ENCODE data around the gene TRPM8.
A peak's percentile ranks its signal among the peaks of the same experiment; 100 is the strongest.
"Not testable (repeated sequence)": the region's sequence is repeated elsewhere in the genome, so short reads cannot be mapped to it uniquely, and the experiment has no call there.

TRPM8 gene

GRCh38 chr2:233917116-233917515 is at the start of gene TRPM8:
TRPM8 (plus strand) TSS chr2:233917373; CDS start chr2:233926538, 9,165 bp downstream.
- DNase-seq (ENCODE audit: low read depth, low spot score), result no peak

DNA sequence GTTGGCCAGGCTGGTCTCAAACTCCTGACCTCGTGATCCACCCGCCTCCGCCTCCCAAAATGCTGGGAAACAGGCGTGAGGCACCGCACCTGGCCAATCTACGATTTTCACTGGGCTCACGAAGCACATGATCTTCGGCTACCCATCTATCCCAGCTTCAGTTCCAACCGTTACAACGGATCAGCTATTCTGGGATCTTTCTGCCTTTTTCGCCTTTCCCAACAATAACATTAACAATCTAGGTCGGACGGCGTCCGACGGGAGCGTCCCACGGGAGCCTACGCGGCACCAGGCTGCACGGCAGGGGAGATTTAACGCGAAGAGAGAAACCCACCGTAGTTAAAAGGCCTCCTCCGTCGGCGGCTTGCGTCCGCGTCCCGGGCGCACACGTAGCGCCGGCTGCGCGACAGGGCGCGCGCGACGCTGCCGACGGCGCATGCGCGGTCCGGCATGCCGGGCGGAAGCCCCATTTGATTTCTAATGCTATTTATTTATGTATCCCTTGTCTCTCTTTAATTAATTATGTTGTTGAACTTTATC is 49.1 kb upstream of the TRPM8 start, which contains the start of gene MSL3B:
Gene MSL3B, minus strand, starts transcription at position 394 of the 540 bp plus-strand sequence.
- peak; percentile 78 for DNase-seq (ENCODE audit: low read depth, low spot score)

DNA sequence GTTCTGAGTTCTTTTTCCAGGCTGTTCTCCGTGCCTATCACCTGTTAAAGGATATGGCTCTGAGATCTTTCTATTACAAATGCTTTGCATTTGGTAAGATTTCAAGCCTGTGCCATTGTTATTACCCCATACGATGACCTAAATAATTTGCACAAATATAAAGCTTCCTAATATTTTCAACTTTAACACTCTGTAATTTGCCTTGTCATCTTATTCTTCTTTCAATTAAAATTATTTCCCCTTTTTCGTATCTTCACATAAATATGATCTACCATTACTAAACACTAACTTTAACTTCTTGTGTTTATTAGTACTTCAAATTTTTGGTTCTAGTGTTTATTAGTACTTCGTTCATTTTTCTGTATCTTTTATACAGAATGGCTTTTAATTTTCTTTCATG is 45.7 kb upstream of the TRPM8 start:
- DNase-seq (ENCODE audit: low read depth, low spot score), result no peak

DNA sequence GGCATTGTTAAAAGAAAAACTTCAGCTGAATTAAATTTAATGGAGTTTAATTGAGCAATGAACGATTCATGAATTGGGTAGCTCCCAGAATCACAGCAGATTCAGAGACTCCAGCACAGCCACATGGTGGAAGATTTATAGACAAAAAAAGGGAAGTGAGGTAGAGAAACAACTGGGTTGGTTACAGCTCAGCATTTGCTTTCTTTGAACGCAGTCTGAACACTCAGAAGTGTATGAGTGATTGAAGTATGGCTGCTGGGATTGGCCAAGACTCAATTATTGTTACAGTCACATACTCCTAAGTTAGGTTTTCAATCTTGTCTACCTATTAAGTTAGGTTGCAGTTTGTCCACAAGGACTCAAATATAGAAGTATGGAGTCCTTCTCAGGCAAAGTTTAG is 45.0 kb upstream of the TRPM8 start:
- not testable (repeated sequence) for DNase-seq (ENCODE audit: low read depth, low spot score)

GRCh38 chr2:233882353-233882752 is 34.8 kb upstream of the TRPM8 start:
- DNase-seq (ENCODE audit: low read depth, low spot score), result no peak

GRCh38 chr2:233892793-233893192 is 24.4 kb upstream of the TRPM8 start:
- DNase-seq (ENCODE audit: low read depth, low spot score), result no peak

- not testable (repeated sequence) for DNase-seq (ENCODE audit: low read depth, low spot score)
Measured at GRCh38 chr2:233896253-233896652, 20.9 kb upstream of the TRPM8 start.

DNA sequence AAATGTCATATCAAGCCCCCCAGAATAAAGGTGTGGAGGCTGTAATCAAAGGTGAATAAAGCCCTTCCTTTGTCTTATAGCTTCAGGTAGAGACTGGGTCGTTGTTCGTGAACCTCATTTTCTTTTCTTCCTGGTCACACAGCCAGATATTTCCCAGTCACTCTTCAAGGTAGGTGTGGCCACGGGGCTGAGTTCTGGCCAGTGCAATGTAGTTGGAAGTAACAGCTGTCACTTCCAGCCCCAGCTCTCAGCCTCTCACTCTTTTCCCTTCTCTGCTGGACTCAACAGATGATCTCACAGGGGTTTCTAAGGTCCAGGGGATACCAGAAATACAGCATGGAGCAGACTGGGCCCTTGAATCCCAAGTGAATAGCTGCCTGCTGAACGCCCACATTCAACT is 15.8 kb upstream of the TRPM8 start:
- no peak for DNase-seq (ENCODE audit: low read depth, low spot score)

GRCh38 chr2:233901884-233902283 is 15.3 kb upstream of the TRPM8 start:
- DNase-seq (ENCODE audit: low read depth, low spot score), result no peak

- no peak for DNase-seq (ENCODE audit: low read depth, low spot score)
Measured at GRCh38 chr2:233905945-233906344, 11.2 kb upstream of the TRPM8 start.

GRCh38 chr2:233907627-233908026 is 9.5 kb upstream of the TRPM8 start:
- DNase-seq (ENCODE audit: low read depth, low spot score), result no peak

- DNase-seq (ENCODE audit: low read depth, low spot score), result peak; percentile 79
Measured at GRCh38 chr2:233912691-233913423, 4.3 kb upstream of the TRPM8 start.

DNA sequence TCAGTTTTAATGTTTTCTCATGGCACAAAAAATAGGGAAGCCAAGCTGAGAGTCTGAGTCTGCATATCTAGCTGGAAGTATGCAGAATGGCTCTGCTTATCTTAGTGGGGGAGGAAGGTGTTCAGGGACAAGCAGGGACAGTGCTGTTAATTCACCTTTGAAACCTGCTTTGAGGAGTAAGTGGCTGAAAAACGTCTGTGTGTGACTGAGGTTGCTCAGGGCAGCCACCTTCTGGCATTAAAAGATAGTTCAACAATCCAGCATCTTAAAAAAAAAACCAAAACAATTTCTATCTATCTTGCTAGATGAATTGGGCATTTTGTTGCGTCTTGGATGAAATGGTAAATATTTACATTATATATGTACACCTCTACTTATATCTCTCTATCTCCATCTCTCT is 2.0 kb upstream of the TRPM8 start:
- no peak for DNase-seq (ENCODE audit: low read depth, low spot score)

DNA sequence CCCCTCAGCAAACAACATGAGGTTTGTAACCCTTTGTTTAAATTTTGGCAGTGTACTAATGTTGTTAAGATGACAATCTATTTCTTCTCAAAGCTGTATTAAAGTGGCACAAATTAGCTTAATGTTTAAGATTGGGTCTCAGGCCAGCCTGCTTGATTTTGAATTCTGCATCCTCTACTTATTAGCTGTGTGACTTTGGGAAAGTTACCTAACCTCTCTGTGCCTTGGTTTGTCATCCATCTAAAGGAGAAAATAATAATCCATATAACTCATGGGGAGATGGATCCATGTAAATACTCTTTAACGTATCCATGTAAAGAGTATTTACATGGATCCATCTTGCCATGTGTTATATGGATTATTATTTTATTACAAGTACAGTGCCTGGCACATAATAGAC is 2.1 kb downstream of the TRPM8 start:
- no peak for DNase-seq (ENCODE audit: low read depth, low spot score)

- DNase-seq (ENCODE audit: low read depth, low spot score), result peak; percentile 24
Measured at GRCh38 chr2:233919938-233920337, 2.8 kb downstream of the TRPM8 start.

DNA sequence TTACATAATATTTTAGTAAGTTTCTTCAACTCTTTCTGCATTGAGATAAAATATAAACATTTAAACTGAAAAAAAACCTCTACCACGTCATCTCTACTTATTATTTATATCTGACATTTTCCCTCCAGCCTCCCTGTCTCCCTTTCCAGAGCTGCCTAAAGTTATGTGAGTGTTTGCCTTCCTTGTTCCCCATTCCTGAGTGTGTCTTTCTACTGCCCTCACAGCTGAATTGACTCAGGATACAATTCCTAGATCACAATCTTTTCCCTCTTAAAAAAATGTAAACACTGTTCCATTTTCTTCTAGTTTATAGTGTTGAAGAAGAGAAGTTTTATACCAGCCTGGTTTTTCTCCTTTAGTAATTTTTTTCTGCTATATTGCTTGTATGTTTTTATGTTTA is 5.3 kb downstream of the TRPM8 start:
- DNase-seq (ENCODE audit: low read depth, low spot score), result no peak

GRCh38 chr2:233925402-233925801 is 8.2 kb downstream of the TRPM8 start:
- DNase-seq (ENCODE audit: low read depth, low spot score), result no peak

- DNase-seq (ENCODE audit: low read depth, low spot score), result no peak
Measured at GRCh38 chr2:233926806-233927205, 9.6 kb downstream of the TRPM8 start.

DNA sequence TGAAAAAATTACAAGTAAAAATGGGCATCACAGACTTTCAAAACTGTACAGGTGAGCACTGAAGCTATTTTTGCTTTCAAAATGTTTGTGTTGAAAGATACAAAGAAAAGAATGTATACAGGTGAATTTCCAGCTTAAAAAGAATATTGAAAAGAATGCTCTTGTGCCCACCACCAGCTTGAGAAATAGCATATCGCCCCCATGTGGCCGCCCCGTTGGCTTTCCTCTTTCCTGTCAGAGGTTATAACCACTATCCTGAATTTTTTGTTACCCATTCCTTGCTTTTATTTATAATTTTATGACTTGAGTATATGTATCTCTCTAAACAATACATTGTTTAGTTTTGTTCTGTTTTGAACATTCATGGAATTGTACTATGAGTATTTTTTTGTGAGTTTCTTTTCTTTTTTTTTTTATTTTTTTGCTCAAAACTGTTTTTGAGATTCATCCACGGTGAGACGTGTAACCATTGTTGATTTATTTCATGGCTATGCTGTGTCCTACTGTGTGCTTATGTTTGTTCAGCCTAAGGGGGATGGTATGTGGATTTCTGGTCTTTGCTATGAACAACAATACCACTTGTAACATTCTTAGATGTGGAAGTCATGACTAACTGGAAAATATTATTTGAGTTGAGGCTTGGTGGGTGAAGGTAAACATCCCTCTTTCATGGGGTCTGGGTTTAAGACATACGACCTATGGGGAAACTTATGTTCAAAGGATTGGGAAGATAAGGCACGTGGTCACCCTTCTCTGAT is 11.6 kb downstream of the TRPM8 start:
- peak; percentile 44 for DNase-seq (ENCODE audit: low read depth, low spot score)

DNA sequence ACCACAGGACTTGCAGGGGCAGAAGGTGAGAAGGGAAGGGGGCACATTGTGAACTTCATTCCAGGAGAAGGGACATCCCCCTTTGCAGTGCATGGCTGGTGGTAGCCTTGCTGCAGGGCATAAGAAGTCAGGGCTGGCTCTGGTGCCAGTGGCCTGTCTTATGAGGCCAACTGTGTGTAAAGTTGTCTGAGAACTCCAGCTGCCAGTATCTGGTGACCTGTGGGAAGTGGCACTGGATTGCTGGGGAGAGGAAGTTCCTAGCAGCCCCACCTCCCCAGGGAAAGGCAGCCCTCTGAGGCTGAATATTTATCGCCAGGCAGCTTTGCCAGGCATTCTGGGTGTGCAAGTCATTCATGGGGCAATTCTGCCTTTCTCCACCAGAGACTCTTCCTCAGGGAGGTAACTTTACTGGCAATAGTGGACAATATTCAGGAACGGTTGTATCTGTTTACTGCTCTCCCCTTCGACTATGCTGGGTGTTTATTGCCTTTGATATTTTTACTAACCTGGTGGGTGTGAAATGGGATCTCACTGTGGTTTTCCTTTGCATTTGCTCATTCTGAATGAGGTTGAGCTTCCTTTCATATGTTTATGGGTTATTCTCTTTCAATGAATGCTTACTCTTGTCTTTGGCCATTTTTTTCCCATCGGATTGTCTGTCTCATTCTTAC is 12.3 kb downstream of the TRPM8 start:
- DNase-seq (ENCODE audit: low read depth, low spot score), result no peak

DNA sequence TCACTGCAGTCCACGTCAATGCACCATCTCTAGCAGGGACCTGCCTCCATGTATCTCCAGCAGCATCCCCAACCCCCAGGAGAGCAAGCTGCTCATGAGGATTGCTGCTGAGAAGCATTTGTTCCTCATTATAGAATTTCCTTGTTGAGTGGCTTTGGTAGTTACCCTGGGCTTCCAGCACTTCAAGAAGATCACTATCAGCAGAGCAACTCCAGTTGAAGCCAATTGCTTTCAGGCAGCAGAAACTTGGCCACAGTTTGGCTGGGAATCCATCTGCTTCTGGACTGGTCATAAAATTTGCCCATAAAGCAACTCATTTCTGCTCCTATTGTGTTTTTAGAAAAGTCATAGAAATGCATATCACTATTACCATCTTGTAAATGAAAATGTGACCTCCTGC is 17.4 kb downstream of the TRPM8 start:
- DNase-seq (ENCODE audit: low read depth, low spot score), result no peak

DNA sequence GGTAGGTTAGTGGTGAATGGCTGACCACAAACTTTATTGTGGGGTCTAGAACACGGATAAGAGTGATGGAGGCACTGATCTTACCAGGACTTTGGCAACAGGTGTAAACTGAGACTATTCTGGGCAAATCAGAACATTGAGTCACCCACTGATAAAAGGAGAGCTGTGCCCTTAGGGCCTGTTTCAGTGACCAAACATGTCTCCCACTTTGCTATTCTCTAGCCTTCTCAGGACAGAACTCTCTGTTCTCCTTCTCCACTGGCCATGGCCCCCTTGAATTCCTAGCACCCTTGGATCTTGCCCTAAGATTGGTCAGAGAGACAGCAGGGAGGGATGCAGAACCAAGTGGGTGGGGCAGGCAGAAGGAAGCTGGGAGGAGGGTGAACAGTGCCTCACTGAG is 18.3 kb downstream of the TRPM8 start:
- DNase-seq (ENCODE audit: low read depth, low spot score), result no peak
